Spleen (tissue), 11 donors: Measurements from ENCODE around the gene SMYD2. TPM values are rescaled to one million over a fixed set of nuclear protein-coding genes. Genes with fewer than 3 reads are reported as not detected.

Source experiments
- DNase-seq: peaks from one replicate; pipeline ENCODE4 v3.0.0-alpha.2; 2020
- H3K27ac ChIP-seq, 8 donors: fragments of 200-600 bp; sonication (generic) in 7 of 8; 1 replicate in 4 of 8; 2 replicates in 4 of 8; pipeline versions ENCODE4 v1.5.0 to v1.8.0; 2016 to 2021; ENCODE audit warnings: inconsistent platforms in 4 of 8, mild to moderate bottlenecking in 4 of 8, moderate library complexity in 1 of 8
- H3K27me3 ChIP-seq, 7 donors: fragments of 200-600 bp; sonication (generic) in 6 of 7; replicated peaks in 1 of 7; 1 replicate in 4 of 7; 2 replicates in 3 of 7; pipeline versions ENCODE4 v1.5.0 to v1.8.0; 2016 to 2021; ENCODE audit warnings: inconsistent platforms in 3 of 7, mild to moderate bottlenecking in 1 of 7
- H3K36me3 ChIP-seq, 6 donors: fragments of 200-600 bp; sonication (generic) in 5 of 6; 1 replicate in 4 of 6; 2 replicates in 2 of 6; pipeline versions ENCODE4 v1.5.0 to v1.8.0; 2016 to 2021; ENCODE audit warnings: inconsistent platforms in 2 of 6
- H3K4me1 ChIP-seq, 6 donors: fragments of 200-600 bp; sonication (generic) in 5 of 6; 1 replicate in 3 of 6; 2 replicates in 3 of 6; pipeline versions ENCODE4 v1.5.0 to v1.8.0; 2016 to 2021; ENCODE audit warnings: inconsistent platforms in 3 of 6
- H3K4me3 ChIP-seq, 8 donors: fragments of 200-600 bp; sonication (generic) in 7 of 8; 1 replicate in 4 of 8; 2 replicates in 4 of 8; pipeline versions ENCODE4 v1.5.0 to v1.8.0; 2016 to 2021; ENCODE audit warnings: inconsistent platforms in 4 of 8, mild to moderate bottlenecking in 4 of 8, moderate library complexity in 2 of 8
- H3K9me3 ChIP-seq, 8 donors: fragments of 200-600 bp; sonication (generic) in 7 of 8; 1 replicate in 4 of 8; 2 replicates in 4 of 8; pipeline versions ENCODE4 v1.5.0 to v1.8.0; 2016 to 2021; ENCODE audit warnings: inconsistent platforms in 4 of 8
- POLR2A ChIP-seq, 3 donors: fragments of 450-650 bp; IDR thresholded peaks; one replicate each; pipeline ENCODE4 v1.5.1; 2017; ENCODE audit warnings: antibody characterized with exemption in 3 of 3, mild to moderate bottlenecking in 1 of 3
- POLR2AphosphoS5 ChIP-seq, 3 donors: sonication (generic); formaldehyde crosslinking; IDR thresholded peaks; one replicate each; pipeline ENCODE4 v1.5.1; 2017; ENCODE audit warnings: antibody characterized with exemption in 3 of 3
- WGBS, 5 donors: extraction: QIAGEN DNeasy Blood & Tissue Kit in 3 of 5; methylation state at CpG; one replicate each; pipeline versions ENCODE4 v1.1.5 to v1.1.7; 2013 to 2018; 5-methylcytosine and 5-hydroxymethylcytosine counted together
- intact Hi-C: fragments of 100-400 bp; cut with DNase I; formaldehyde crosslinking; loops from one replicate; pipeline ENCODE4 v1.15.0; 2023; ENCODE audit warnings: low total_unique reads
- polyA plus RNA-seq, 3 donors: library from polyadenylated mRNA; stranded (reverse); fragments of 200-250 nt; gene quantifications; one replicate each; pipeline ENCODE4 v1.2.1, GENCODE V29; 2013
- total RNA-seq, 7 donors: library from RNA; depleted of rRNA in 3 of 7; stranded (reverse); fragments of >200 nt in 3 of 7; fragmentation: NEBNext Ultra II Directional in 4 of 7; extraction: Animal tissue kit (Norgen Biotek cat#: 25700) in 4 of 7; gene quantifications; one replicate each; pipeline versions ENCODE4 v1.1.0 to v1.2.1, GENCODE V29; 2016 to 2021
- TF ChIP-seq, protein P1 (sequence below), 11 experiments: fragments of 200-600 bp in 7 of 11; fragments of 450-650 bp in 4 of 11; sonication (generic) in 4 of 11; IDR thresholded peaks in 8 of 11; conservative IDR thresholded peaks in 3 of 11; 1 replicate in 7 of 11; 2 replicates in 4 of 11; pipeline versions ENCODE4 v1.4.0 to v1.8.0; 2016 to 2021; ENCODE audit warnings: antibody characterized with exemption in 11 of 11, inconsistent platforms in 4 of 11, mild to moderate bottlenecking in 1 of 11
- donor health status: healthy with polysubstance abuse.
- donor health status: DM: no; HTN: no; CAD: no; lungs with moderate emphysema.
- donor health status: DM: no; HTN: no; CAD: no.
- donor health status: Bipolar disorder and iron deficiency.
- donor health status: healthy.
- donor health status: DM: no; HTN: no; CAD: no.
- donor health status: DM: yes; HTN: yes; CAD: no.

SMYD2 gene
- total and polyA plus RNA-seq, 10 donors, result 23.5 to 39.7 (median 32.1) TPM

GRCh38 chr1:214331827-214332423 is 51.0 kb downstream of the SMYD2 start:
- 64 to 79% (median 74%) methylated on average over 9 of the region's 9 CpGs for WGBS, 5 donors
- no peak for TF ChIP-seq POLR2AphosphoS5 (IDR thresholded peaks at IDR 0.05)
- TF ChIP-seq, protein P1, sequence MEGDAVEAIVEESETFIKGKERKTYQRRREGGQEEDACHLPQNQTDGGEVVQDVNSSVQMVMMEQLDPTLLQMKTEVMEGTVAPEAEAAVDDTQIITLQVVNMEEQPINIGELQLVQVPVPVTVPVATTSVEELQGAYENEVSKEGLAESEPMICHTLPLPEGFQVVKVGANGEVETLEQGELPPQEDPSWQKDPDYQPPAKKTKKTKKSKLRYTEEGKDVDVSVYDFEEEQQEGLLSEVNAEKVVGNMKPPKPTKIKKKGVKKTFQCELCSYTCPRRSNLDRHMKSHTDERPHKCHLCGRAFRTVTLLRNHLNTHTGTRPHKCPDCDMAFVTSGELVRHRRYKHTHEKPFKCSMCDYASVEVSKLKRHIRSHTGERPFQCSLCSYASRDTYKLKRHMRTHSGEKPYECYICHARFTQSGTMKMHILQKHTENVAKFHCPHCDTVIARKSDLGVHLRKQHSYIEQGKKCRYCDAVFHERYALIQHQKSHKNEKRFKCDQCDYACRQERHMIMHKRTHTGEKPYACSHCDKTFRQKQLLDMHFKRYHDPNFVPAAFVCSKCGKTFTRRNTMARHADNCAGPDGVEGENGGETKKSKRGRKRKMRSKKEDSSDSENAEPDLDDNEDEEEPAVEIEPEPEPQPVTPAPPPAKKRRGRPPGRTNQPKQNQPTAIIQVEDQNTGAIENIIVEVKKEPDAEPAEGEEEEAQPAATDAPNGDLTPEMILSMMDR (IDR thresholded peaks at IDR 0.05 in 8 of 11, conservative IDR thresholded peaks at IDR 0.05 in 3 of 11), result peak in 9 of 11 experiments; percentile 35 to 82 (median 69)
- peak overlapping the region in 7 of 8 donors; percentile 9 to 82 (median 64) for H3K27ac ChIP-seq
- intact Hi-C loops, result loop anchor here (5.0 kb wide), 1 partner anchor 255 kb away; no protein-coding TSS in a partner anchor
- no peak for DNase-seq
- no peak overlapping the region for H3K4me3 ChIP-seq
- H3K36me3 ChIP-seq, result peaks cover 0 to 67% (median 17%) of the 10 kb centered on the region in 6 donors
- H3K4me1 ChIP-seq, result peaks cover 0 to 57% (median 20%) of the 10 kb centered on the region in 6 donors
- H3K9me3 ChIP-seq, result no peaks in the 10 kb centered on the region
- H3K27me3 ChIP-seq, result no peaks in the 10 kb centered on the region

DNA sequence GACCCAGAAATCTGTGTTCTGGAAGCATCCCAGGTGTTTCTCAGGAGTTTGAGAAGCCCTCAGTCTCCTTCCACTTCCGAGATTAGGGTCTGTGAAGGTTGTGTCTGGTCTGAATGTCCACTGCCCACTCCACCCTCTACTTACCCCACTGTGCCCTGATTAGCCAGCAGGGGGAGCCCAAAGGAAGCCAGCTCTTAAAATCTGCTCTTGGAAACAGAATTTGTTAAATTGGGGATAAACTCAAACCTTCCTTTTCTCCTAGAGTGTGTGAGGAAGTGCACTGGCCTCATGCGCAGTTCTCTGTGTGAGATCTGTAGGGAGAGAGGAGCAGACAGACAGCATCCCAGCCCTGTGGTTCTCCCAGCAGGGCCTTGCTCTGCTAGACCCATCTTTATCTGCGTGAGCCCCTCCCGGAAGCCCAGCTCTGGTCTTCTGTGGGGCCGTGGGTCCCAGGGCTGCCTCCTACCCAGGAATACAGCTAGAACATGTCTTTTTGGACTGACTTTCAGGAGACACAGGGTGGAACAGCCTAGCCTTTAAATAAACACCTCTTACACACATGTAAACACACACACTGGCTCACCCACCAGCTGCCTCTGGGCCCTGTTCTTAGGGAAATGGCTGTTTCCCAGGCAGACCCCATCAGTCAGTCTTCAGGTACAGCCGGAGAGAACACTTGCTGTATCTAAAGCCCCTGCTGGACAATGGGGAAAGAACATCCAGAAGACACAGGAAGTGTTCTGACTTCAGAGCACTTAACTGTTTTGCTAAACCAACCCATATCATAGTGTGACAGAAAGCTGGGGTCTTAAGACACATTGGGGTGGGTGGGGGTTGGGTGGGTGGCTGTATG is 52.2 kb downstream of the SMYD2 start:
- intact Hi-C loops, result loop anchor here (5.0 kb wide), 1 partner anchor 254 kb away; no protein-coding TSS in a partner anchor
- no peak for DNase-seq
- no peak overlapping the region for H3K4me3 ChIP-seq
- no peak overlapping the region for H3K27ac ChIP-seq
- 74 to 81% (median 76%) methylated on average over 6 of the region's 6 CpGs for WGBS, 5 donors
- no peaks in the 10 kb centered on the region for H3K9me3 ChIP-seq
- H3K27me3 ChIP-seq, result no peaks in the 10 kb centered on the region
- TF ChIP-seq, protein P1 (IDR thresholded peaks at IDR 0.05 in 8 of 11, conservative IDR thresholded peaks at IDR 0.05 in 3 of 11), result peak in 10 of 11 experiments; percentile 42 to 78 (median 62)
- TF ChIP-seq POLR2AphosphoS5 (IDR thresholded peaks at IDR 0.05), result no peak
- H3K4me1 ChIP-seq, result peaks cover 0 to 44% (median 14%) of the 10 kb centered on the region in 6 donors
- peaks cover 0 to 76% (median 22%) of the 10 kb centered on the region in 6 donors for H3K36me3 ChIP-seq

DNA sequence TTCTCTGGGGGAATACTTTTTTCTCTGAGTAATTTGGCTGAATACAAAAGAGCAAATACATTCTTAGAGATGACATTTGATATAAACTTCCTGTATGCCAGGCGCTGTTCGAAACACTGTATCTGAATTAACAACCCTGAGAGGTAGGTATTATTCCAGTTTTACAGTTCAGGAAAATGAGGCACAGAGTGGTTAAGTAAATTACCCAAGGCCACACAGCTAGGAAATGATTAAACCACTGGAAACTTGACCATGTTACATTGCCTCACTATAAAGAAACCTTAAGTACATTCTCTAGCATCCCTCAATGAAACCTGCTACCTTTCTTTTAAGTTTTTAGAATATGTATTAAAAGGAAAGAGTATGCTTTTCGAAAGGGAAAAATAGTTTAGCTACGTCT is 54.6 kb downstream of the SMYD2 start:
- 94 to 97% (median 95%) methylated on average over 4 of the region's 4 CpGs for WGBS, 5 donors
- intact Hi-C loops, result no loop called here
- no peak overlapping the region for H3K27ac ChIP-seq
- H3K4me3 ChIP-seq, result no peak overlapping the region
- no peak for DNase-seq
- no peaks in the 10 kb centered on the region for H3K27me3 ChIP-seq
- TF ChIP-seq POLR2A (IDR thresholded peaks at IDR 0.05) (no peak), POLR2AphosphoS5 (IDR thresholded peaks at IDR 0.05) (no peak)
- TF ChIP-seq, protein P1 (IDR thresholded peaks at IDR 0.05 in 8 of 11, conservative IDR thresholded peaks at IDR 0.05 in 3 of 11), result no peak
- H3K4me1 ChIP-seq, result peaks cover 0 to 26% (median 9%) of the 10 kb centered on the region in 6 donors
- peaks cover 0 to 74% (median 14%) of the 10 kb centered on the region in 6 donors for H3K36me3 ChIP-seq
- no peaks in the 10 kb centered on the region for H3K9me3 ChIP-seq

DNA sequence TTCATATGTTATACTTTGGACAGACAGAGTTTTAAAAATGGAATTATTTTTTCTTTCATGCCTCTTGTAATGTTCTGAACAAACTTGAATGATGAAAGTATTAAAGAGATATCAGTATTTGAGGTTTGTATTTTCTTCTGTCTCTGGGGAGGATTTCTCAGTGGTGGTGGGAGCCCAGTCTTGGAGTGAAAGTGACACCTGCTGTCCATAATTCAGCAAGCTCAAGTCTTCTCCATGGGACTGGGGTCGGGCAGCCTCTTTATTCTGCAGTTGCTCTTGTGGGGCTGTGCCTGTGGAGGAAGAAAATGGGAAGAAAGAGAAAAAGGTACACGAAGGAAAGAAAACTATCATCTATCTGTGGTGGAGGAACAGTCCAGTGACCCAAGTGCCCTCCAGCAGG is 56.1 kb downstream of the SMYD2 start:
- H3K4me1 ChIP-seq, result peaks cover 0 to 13% (median 6%) of the 10 kb centered on the region in 6 donors
- H3K36me3 ChIP-seq, result peaks cover 0 to 67% (median 12%) of the 10 kb centered on the region in 6 donors
- no peak for TF ChIP-seq POLR2AphosphoS5 (IDR thresholded peaks at IDR 0.05)
- TF ChIP-seq, protein P1 (IDR thresholded peaks at IDR 0.05 in 8 of 11, conservative IDR thresholded peaks at IDR 0.05 in 3 of 11), result no peak
- no peak for TF ChIP-seq POLR2A (IDR thresholded peaks at IDR 0.05)
- no peak for DNase-seq
- no peak overlapping the region for H3K27ac ChIP-seq
- 47 to 89% (median 82%) methylated on average over 2 of the region's 2 CpGs for WGBS, 5 donors
- no peaks in the 10 kb centered on the region for H3K27me3 ChIP-seq
- H3K4me3 ChIP-seq, result no peak overlapping the region
- no peaks in the 10 kb centered on the region for H3K9me3 ChIP-seq
- intact Hi-C loops, result no loop called here
